GM19372 (cell line): ENCODE measurements around the gene HDAC5.
"Not testable (repeated sequence)": the region's sequence is repeated elsewhere in the genome, so short reads cannot be mapped to it uniquely, and the experiment has no call there.

Experiments
- ATAC-seq: cut with Tn5 transposase; IDR thresholded peaks from one replicate; pipeline ENCODE4 v1.9.1; 2021; ENCODE audit warnings: mild to moderate bottlenecking, low read depth, moderate library complexity; ENCODE audit not compliant: unreplicated experiment

The HDAC5 gene

DNA sequence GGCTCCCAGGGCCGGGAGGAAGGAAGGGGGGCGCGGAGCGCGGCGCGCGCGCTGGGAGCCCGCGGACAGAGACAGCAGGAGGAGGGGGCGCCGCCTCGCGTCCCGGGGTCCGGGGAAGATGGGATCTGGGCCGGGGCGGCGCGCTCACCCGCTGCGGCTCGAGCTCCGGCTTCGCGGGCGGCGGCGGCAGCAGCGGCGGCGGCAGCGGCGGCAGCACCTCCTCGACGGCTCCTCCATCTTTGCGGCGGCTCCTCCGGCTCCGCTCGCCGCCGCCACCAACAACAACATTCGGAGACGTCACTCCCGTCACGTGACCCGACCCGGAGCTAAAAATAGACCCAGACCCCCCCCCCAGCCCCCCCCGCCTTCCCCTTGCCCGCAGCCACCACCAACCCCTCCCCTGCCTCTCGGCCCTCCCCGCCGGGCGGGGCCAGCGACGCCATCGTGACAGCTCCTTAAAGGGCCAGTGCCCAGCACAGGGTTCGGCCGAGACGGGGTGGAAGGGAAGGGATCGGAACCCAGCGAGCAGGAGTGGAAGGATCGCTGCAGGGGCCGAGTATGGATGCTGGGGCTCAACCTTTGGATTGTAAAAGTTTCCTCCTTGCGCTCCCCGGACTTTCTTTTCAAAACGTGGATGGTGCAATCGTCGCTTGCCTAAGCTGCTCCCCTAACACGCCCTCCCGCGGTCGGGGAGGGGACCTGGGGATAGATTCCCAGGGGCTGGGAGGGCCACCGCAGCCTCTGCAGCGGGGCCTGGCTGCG lies at the start of gene HDAC5:
TSS of gene HDAC5 (minus strand) at position 286 of the 762 bp plus-strand sequence. CDS start 6,126 bp downstream, outside the sequence.
- peak; percentile 95 for ATAC-seq

DNA sequence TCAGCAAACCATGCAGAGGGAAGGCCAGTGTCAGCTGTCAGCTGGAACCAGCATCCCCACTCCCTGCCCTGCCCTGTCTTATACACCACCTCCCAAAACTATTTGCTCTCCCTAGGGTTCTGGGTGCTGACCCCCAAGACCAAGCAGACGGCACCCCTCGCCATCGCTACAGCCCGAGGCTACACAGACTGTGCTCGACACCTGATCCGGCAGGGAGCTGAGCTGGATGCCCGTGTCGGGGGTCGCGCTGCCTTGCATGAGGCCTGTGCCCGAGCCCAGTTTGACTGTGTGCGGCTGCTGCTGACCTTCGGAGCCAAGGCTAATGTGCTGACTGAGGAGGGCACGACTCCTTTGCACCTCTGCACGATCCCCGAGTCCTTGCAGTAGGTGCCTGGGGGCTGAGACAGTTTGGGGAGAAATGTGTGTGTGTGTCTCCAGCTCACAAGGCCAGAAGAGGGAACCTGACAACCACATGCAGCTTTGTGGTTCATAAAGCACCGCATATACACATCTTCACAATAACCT lies 48.6 kb upstream of the HDAC5 start:
- no peak for ATAC-seq

DNA sequence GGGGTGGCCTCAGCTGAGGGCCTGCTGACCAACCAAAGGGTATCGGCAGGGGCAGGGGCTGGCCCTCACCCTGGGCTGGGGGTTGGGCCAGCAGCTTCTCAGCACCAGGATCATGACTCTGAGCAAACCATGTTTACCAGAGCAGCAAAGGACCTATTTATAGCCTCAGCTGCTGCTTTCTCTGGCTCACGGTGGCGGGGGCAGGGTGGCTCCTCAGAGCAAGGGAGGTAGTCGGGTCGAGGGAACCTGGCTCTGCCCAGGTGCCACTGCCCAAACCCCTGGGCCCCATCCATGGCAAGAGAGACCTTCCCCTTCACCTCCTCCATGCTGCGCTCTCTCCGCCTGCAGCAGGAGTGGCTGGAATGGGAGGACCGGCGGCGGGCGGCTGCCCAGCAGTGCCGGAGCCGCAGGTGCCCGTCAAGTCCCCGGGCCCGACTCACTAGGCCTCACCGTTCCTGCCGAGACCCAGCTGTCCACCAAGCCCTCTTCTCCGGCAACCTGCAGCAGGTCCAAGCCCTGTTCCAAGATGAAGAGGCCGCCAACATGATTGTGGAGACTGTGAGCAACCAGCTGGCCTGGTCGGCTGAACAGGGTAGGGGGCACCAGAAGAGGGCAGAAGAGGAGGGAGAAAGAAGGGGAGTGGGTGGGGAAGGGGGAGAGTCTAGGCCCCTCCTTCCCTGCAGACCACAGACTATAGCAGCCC lies 47.2 kb upstream of the HDAC5 start, which contains the start of gene ASB16:
TSS of gene ASB16 (plus strand) at position 206 of the 703 bp plus-strand sequence. CDS start at position 292, 86 bp downstream.
- no peak for ATAC-seq

DNA sequence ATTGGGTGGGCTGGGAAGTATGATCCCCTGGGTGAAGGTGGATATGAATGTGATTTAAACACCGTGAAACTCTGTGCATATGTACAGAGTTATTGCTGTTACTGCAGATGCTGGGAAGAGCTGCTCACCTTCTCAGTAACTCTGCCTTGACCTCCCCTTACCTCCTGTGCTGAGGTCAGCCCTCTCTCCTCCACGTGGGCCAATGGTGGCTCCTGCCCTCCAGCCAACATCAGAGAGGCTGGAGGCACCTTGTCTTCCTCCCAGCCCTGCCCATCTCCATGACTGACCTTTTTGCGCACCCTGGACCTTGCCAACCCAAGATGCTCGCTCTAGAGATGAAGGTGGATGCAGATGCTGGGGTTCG lies 46.7 kb upstream of the HDAC5 start:
- no peak for ATAC-seq

DNA sequence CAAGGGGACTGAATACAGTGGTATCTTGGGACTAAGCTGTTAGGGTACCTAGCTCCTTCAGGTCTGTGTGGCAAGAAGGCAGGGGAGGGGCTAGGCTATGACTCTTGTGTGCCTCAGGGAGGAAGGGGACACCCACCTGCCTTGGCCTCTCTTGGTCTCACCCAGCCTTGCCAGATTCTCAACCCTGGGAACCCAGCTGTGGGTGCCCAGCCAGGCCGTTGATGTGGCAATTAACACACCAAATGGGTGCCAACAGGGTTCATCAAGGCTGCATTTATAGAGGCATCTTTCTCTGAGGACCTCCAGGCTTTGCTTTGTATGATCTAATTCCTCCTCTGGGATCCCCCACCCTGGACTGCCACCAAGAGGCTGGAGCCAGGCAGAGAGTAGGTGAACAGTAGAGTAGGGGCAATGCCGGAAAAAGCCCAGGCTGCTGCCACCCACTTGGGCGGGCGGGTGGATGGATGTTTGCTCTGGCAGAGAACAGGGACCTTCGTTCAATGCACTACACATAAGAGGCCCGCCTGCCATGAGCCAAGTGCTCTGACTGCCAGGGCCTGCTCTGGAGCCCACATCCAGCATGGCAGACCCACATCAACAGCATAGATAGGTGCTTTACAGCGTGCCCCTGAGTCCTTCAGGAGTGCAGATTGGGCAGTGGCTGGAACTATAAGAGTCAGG lies 43.9 kb upstream of the HDAC5 start:
- no peak for ATAC-seq

DNA sequence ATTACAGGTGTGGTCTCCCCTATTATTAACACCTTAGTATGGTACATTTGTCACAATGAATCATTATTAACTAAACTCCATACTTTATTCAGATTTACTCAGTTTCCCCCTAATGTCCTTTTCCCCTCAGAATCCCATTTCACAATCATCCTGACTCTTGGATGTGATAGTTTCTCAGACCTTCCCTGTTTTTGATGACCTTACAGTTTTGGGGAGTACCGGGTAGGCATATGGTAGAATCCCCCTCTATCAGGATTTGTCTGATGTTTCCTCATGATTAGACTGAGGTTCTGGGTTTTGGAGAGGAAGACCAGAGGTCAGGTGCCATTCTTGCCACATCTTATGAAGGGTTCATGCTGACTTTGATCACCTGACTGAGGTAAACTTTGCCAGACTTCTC lies 41.0 kb upstream of the HDAC5 start:
- ATAC-seq = no peak

DNA sequence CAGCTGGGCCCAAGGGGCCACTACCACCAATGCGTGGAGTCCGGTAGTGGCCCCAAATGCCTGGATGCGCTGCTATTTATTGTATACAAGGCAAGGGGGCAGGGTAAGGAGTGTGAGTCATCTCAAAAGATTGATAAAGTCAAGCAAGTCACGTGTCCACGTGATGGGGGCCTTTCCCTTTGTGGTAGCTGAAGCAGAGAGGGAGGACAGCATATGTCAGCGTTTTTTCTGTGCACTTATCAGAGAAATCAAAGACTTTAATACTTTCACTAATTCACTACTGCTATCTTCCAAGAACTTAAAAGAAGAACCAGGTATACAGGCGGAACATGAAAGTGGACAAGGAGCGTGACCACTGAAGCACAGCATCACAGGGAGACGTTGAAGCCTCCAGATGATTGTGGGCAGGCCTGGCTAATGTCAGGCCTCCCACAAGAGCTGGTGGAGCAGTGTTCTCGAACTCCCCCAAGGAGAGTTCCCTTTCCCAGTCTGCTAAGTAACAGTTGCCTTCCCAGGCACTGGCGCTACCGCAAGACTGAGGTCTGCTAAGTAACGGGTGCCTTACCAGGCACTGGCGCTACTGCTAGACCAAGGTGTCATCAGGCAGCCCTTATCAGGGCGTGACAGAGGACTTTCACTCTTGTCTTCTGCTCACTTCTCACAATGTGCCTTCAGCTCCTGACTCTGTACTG lies 36.2 kb upstream of the HDAC5 start:
- ATAC-seq = no peak

DNA sequence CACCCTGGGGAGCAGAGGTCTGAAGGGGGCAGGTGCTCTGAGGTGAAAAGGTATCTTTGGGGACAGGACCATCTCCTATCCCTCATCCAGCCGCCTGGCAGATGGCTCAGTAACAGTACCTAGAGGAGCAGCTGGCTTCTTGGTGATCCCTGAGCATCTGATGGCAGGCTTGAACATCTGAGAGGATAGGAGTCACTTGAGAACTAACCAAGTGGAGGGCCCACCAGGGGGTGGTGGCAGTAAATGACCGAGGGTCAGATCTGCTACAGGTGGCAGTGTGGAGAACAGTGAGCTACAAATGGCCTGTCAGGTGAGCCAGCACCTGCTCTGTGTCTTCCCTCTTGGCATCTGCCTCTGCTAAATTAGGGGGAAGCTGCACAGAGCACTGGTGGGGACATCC lies 32.0 kb upstream of the HDAC5 start:
- ATAC-seq = no peak

DNA sequence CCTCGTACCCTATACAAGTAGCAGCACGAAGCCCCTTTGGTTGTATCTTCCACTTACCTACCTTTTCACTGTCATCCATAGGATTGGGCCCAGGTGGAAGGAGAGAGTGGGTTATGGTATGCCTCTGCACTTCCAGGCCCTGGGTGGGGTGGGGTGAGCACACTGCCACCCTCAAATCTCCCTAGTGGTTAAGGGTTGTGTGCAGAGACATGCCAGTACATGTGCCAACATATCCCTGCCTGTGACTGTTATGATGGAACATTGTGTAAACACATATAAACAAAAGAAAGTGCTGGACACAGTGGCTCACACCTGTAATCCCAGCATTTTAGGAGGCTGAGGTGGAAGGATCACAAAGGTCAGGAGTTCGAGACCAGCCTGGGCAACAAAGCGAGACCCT lies 29.4 kb upstream of the HDAC5 start:
- no peak for ATAC-seq

DNA sequence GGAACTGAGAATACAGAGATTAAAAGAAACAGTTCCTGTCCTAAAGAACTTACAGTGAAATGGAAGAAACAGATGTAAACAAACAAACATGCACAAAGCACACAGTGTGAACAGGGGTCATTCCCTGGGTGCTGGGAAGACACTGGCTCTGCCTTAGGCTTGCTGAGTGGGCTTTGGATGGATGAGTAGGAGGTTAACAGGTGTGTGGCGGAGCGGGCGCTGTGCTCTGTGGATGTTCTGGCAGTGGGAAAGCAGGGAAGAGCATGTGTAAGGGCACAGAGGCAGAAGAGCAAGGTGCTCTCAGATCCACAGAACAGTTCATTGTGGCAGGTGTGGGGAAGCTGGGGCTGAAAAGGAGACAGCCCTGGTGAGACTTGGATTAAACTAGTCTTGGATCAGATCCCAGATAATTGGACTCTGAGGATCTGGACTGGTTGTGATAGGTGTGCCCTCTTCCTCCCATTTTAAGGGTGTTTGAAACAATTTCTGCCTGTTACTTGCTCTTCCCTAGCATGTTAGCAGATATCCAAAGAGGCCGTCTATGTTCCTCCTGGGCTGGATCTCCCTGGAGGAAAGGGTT lies 26.4 kb upstream of the HDAC5 start:
- ATAC-seq = no peak

DNA sequence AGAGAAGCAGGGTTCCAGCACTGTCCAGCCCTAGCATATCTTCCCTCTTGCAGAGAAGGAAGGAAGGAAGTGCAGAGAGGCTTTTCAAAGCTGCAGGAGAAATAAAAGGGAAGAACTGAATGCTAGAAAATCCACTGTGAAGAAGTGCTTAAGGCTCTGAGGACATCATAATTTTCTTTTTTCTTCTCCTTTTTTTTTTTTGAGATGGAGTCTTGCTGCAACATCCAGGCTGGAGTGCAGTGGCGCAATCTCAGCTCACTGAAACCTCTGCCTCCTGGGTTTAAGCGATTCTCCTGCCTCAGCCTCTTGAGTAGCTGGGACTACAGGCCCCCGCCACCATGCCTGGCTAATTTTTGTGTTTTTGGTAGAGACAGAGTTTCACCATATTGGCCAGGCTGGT lies 25.6 kb upstream of the HDAC5 start:
- ATAC-seq = not testable (repeated sequence)

DNA sequence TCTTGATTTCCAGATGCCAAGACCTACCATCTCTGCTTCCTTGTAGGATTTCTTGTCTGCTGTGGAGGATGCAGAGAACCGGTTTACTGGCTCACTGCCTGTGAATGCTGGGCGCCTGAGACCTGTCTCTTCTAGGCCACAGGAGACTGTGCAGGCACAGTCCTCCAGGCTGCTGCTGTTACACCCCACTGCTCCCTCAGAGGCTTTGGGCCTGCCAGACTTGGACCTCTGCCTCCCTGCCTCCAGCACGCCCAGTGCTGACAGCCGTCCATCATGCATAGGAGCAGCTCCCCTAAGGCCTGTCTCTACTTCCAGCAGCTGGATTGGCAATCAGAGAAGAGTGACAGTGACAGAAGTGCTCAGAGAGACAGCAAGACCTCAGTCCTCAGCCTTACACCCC lies 24.4 kb upstream of the HDAC5 start:
- no peak for ATAC-seq

DNA sequence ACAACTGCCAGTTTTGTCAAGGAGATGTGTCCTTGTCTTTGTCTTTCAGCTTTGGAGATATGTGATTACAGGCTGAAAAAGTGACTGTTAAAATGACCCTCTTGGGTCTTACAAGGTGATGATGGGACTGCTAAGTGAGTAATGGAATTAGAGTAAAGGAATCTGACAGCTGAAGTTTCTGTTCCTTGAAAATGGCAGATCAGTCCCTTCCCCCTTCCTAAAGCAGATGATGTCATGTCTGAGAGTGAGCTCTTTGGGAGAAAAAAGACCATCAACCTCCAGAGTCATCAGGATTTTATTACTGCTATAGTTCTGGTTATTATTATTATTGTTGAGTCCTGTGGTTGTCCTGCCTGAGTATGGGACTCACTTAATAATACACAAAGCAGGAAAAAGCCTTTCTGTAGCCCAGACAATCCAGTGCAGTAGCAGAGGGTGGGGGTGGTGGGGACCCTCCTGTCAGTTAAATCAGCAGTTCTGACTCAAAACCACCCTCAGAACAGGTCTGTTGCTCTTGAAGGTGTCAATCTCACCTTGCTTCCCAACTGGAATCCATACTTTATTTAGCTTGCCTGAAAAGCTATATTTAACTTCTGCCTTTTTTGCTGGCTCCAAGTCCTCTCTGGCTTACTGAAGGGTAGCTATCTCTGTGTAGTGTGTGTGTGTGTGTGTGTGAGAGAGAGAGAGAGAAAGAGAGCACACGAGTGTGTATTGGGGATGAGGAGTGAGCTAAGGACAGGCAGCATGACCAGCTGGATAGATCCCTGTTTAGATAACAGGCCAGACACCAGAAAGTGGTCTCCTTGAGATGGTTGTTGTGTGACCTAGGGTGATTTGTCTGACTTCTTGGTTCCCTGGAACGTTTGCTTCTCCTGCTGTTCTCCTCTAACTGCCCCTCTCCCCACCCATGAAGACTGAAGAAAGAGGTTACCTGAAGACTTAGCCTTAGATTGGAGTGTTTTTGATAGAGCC lies 23.2 kb upstream of the HDAC5 start:
- no peak for ATAC-seq

DNA sequence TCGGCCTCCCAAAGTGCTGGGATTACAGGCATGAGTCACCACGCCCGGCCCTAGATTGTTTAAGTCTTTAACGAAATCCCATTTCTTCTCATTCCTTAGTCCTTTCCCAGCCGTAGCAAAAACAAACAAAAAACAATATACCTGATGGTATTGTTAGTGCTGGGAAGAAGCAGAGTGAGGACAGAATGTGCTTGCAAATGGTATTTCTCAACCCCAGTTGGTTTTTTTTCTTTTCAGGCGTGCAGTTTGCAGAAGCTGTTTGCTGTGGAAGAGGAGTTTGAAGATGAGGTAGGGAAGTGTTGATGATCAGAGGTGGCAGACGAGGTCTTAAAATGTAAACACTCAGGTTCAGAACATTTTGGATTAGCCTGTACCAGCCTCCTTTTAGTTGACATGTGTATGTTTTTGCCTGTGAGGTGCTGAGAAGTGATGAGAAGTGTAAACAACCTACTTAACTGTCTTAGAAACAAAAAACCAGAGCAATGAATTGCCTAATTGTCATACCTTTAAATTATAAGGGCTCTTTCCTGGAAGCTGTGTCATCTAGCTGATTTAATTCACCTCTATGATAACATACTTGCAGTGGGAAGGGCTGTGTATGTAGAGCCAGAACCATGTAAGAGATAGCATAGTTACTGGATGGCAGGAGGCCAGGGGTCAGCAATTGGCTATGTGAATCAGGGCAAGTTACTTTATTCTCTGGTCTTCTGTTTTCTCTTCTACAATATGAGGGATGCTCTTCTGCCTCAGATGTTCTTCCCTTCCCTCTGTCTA lies 21.7 kb upstream of the HDAC5 start:
- ATAC-seq = no peak

DNA sequence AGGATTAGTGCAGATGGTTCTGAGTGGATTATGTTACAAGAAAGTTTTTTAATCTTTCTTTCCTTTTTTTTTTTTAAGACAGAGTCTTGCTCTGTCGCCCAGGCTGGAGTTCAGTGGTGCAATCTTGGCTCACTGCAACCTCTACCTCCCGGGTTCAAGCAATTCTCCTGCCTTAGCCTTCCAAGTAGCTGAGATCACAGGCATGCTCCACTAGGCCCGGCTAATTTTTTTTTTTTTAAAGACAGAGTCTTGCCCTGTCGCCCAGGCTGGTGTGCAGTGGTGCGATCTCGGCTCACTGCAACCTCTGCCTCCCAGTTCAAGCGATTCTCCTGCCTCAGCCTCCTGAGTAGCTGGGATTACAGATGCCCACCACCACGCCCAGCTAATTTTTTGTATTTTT lies 20.5 kb upstream of the HDAC5 start:
- ATAC-seq = not testable (repeated sequence)

DNA sequence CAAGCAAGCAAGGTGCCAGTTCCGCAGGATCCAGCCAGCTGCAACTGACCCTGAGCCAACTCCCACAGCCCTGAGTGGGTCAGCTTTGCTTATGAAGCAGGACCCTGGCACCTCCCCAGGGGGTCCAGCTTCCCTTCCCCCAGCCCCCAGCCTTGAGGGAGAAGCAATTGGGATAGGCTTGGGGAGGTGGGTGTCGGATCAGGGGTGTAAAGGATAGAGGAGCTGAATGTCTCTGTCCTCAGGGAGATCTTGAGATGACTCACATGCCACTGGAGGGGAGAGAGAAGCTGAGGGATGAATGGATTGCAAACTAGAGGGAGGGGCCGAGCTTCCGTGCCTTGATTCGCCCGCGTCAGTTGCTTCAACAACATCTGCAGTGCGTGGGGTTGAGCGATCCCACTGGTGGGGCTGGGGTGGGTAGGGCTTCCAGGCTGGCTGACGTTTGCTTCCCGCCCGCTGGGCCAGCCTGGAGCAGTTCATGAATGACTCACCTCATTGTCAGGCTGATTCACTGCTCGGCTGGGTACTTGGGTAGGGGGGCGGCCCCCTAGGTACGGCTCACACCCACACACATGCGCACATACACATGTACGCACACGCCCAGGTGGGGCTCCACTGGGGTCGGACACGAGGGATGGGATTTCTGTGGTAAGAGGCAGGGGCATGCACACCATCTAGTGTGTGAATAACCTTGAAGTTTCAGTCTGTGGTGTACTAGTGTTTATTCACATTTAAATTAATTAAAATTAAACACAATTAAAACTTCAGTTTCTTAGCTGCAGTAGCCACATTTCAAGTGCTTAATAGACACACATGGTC lies 14.7 kb upstream of the HDAC5 start:
- no peak for ATAC-seq

DNA sequence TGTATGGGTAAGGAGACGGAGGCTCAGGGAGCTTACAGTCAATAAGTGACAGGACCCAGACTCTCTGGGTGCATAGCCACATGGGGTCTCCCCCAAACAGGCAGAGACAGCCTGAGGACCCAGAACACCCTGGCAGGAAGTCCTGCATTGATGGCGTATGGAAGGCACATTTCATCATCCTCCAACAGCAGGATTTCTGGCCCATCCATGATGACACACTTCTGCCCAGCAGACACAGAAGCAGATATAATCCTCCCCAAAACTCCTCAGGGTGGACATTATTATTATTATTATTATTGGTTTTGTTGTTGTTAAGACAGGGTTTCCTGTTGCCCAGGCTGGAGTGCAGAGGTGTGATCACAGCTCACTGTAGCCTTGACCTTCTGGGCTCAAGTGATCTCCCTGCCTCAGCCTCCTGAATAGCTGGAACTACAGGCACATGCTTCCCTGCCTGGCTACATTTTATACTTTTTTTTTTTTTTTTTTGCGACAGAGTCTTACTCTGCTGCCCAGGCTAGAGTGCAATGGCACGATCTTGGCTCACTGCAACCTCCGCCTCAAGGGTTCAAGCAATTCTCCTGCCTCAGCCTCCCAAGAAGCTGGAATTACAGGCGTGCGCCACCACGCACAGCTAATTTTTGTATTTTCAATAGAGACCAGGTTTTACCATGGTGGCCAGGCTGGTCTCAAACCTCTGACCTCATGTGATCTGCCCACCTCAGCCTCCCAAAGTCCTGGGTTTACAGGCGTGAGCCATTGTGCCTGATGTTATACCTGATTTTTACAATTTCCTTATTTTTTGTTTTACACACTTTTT lies 11.5 kb upstream of the HDAC5 start:
- ATAC-seq = no peak
